Measurements from ENCODE around the gene ATXN7L1.

- TF ChIP-seq CTCF (conservative IDR thresholded peaks at IDR 0.05; ENCODE audit: low read length) (no peak), EZH2phosphoT487 (IDR thresholded peaks at IDR 0.05; ENCODE audit: borderline replicate concordance, low read depth, low read length) (no peak)
Measured at GRCh38 chr7:105907129-105907846, 30.9 kb upstream of the ATXN7L1 start.

Measured in OCI-LY7 (cell line).